Activated gamma-delta T cell treated with anti-CD3 and anti-CD28 coated beads, Interleukin-2, amount 50 U/mL, for 16 hours (primary cell): ENCODE results near the gene HACD4.
"Not testable (repeated sequence)": the region's sequence is repeated elsewhere in the genome, so short reads cannot be mapped to it uniquely, and the experiment has no call there.

Source experiments
- DNase-seq: peaks from one replicate; pipeline ENCODE4 v3.0.0-alpha.2; 2020; ENCODE audit warnings: low read depth

Gene HACD4

DNA sequence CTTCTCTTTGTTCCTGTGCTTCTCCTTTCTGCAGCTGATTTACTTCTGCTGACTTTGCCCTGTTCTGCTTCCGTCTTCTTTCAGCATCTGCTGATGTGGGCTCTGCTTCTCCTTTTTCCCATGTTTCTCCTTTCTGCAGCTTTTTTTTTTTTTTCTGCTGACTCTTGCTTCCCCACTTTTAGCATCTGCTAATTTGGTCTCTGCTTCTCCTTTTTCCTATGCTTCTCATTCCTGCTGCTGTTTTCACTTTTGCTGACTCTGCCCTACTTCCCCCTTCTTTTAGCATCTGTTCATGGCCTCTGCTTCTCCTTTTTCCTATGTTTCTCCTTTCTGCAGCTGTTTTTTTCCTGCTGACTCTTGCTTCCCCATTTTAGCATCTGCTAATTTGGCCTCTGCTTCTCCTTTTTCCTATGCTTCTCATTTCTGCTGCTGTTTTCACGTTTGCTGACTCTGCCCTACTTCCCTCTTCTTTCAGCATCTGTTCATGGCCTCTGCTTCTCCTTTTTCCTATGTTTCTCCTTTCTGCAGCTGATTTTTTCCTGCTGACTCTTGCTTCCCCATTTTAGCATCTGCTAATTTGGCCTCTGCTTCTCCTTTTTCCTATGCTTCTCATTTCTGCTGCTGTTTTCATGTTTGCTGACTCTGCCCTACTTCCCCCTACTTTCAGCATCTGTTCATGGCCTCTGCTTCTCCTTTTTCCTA is 58.0 kb downstream of the HACD4 start:
- DNase-seq = not testable (repeated sequence)

DNA sequence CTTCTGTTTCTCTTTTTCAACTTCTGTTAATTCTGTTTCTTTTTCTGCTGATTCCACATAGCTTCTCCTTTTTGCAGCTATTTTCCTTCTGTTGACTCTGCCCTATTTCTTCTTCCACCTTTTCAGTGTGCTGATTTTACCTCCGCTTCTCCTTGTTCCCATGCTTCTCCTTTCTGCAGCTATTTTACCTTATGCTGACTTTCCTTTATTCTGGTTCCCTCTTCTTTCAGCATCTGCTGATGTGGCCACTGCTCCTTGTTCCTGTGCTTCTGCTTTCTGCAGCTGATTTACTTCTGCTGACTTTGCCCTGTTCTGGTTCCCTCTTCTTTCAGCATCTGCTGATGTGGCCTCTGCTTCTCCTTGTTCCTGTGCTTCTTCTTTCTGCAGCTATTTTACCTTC is 58.8 kb downstream of the HACD4 start:
- DNase-seq = no peak

DNA sequence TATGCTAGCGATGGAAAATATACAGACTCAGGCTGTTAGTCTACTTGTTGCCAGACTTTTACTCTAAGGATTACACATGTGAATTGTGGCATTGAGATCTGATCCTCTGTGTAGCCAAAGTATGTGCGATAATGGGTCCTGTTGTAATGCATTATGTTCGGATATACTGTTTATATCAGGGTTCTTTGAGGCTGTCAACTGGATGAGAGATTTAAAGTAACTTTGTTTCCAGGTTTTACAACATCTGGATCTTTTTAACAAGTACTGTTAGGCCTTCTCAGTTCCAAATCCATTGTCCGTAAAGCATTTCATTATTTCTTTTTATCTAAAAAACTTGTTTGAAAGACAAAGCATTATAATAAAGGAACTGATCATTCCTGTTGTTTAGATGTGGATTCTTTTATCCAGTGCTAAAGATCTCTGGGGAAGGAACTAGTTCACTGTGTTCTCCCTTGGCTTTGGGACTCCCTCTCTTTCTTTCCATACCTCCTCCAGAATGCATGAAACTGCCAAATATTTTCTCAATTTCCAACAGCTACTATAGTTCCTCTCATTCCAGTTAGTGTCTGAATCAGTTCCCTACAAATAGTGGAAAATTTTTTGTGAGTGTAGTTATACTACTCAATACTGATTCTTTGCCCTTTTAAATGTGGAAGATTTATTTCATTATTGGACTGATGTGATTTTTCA is 68.8 kb downstream of the HACD4 start:
- DNase-seq = no peak

DNA sequence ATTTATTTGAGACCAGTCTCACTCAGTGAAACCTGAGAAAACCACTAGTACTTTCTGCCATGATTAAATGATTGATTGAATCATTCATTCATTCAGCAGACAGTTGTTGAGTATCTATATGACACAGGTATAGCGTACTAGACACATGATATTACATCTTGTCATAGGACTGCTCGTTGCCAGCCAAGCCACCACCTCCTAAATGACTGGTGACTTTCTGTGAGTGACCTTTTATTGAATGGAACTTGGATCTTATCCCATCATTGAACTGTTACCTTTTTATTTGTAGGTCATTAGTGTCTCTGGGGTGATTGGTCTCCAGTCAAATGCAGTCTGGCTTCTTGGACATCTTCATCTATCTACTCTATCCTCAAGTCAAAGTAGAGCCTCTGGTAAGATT is 80.7 kb downstream of the HACD4 start:
- no peak for DNase-seq
